ENCODE results near the gene GFI1B. TPM values are rescaled to one million over a fixed set of nuclear protein-coding genes. Genes with fewer than 3 reads are reported as not detected.

Gene GFI1B
- total RNA-seq, 1 donor from 2014 or later: not detected

- TF ChIP-seq CTCF (IDR thresholded peaks at IDR 0.05): no peak
- TF ChIP-seq EZH2 (IDR thresholded peaks at IDR 0.05): no peak
- no peak for TF ChIP-seq EZH2phosphoT487 (IDR thresholded peaks at IDR 0.05)
- Histone ChIP-seq H3K79me2 (ENCODE audit: low read depth) (peaks cover 16% of the 10 kb centered on the region), H4K20me1 (ENCODE audit: low read depth) (peaks cover 8% of the 10 kb centered on the region), H3K4me2 (no peak overlapping the region), H3K9ac (no peak overlapping the region), H3K36me3 (no peaks in the 10 kb centered on the region), H3K27ac (no peak overlapping the region), H3K27me3 (no peaks in the 10 kb centered on the region), H2AFZ (replicated peaks) (no peak overlapping the region), H3K9me3 (ENCODE audit: low read depth) (no peaks in the 10 kb centered on the region), H3K4me1 (peaks cover 9% of the 10 kb centered on the region), H3K4me3 (no peak overlapping the region), H3F3A (ENCODE audit: low read depth) (peaks cover 4% of the 10 kb centered on the region)
- no peak overlapping the region for H3K4me3 Mint-ChIP-seq
- H3K36me3 Mint-ChIP-seq: no peaks in the 10 kb centered on the region
- no peak for DNase-seq (ENCODE audit: low spot score)
- no peaks in the 10 kb centered on the region for H3K9me3 Mint-ChIP-seq
- H3K4me1 Mint-ChIP-seq: peaks cover 27% of the 10 kb centered on the region
- peaks cover 10% of the 10 kb centered on the region for H3K27me3 Mint-ChIP-seq (ENCODE audit: insufficient read depth, low read depth)
- H3K27ac Mint-ChIP-seq: no peak overlapping the region
These were observed 30.7 kb upstream of the GFI1B start for GRCh38 chr9:132947756-132948155.

DNA sequence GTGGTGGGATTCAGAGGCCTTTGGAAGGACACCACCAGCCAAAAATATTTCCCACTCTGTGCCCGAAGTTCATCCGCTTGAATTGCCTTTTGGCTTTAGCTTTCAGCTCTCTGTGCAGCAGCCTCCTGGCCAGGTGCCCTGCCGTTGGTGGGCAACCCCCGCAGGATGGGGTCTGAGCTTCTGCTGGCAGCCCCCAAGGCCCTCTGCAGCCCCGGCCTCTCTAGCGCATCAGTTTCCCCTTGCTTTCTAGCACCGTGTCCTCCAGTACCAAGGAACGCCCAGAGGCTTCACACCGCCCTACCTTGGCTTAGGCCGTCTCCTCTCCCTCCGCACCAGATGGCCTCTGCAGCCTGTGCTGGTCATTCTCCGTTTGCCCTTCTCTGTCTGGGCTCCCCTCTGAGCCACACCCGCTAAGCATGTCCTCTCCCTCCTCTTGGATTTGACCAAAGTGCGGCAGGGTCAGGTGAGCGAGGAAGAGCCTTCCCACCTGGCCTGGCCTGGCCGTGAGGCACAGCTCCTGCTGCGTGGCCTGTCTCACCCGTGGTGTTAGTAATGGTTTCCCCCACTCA is 29.9 kb upstream of the GFI1B start:
- Mint-ChIP-seq H3K27me3 (ENCODE audit: insufficient read depth, low read depth) (peaks cover 10% of the 10 kb centered on the region), H3K4me3 (peak overlapping the region; percentile 37), H3K27ac (no peak overlapping the region), H3K9me3 (no peaks in the 10 kb centered on the region), H3K36me3 (no peaks in the 10 kb centered on the region), H3K4me1 (peaks cover 19% of the 10 kb centered on the region)
- DNase-seq (ENCODE audit: low spot score): no peak
- no peaks in the 10 kb centered on the region for H3K27me3 ChIP-seq
- H3F3A ChIP-seq (ENCODE audit: low read depth): peaks cover 4% of the 10 kb centered on the region
- no peak overlapping the region for H3K9ac ChIP-seq
- H3K27ac ChIP-seq: no peak overlapping the region
- H3K4me2 ChIP-seq: no peak overlapping the region
- H3K9me3 ChIP-seq (ENCODE audit: low read depth): no peaks in the 10 kb centered on the region
- H3K4me1 ChIP-seq: peaks cover 1% of the 10 kb centered on the region
- H3K36me3 ChIP-seq: no peaks in the 10 kb centered on the region
- H3K4me3 ChIP-seq: no peak overlapping the region
- H3K79me2 ChIP-seq (ENCODE audit: low read depth): peaks cover 8% of the 10 kb centered on the region
- TF ChIP-seq EZH2 (IDR thresholded peaks at IDR 0.05) (no peak), CTCF (IDR thresholded peaks at IDR 0.05) (no peak), EZH2phosphoT487 (IDR thresholded peaks at IDR 0.05) (no peak)
- H2AFZ ChIP-seq (replicated peaks): no peak overlapping the region
- peaks cover 1% of the 10 kb centered on the region for H4K20me1 ChIP-seq (ENCODE audit: low read depth)

- H3K4me3 Mint-ChIP-seq: no peak overlapping the region
- no peaks in the 10 kb centered on the region for H3K9me3 ChIP-seq (ENCODE audit: low read depth)
- TF ChIP-seq CTCF (IDR thresholded peaks at IDR 0.05) (no peak), EZH2phosphoT487 (IDR thresholded peaks at IDR 0.05) (no peak), EZH2 (IDR thresholded peaks at IDR 0.05) (no peak)
- no peaks in the 10 kb centered on the region for H3K27me3 ChIP-seq
- H3K79me2 ChIP-seq (ENCODE audit: low read depth): no peaks in the 10 kb centered on the region
- H3K27ac ChIP-seq: no peak overlapping the region
- no peaks in the 10 kb centered on the region for H3K36me3 ChIP-seq
- no peaks in the 10 kb centered on the region for H3K9me3 Mint-ChIP-seq
- H3F3A ChIP-seq (ENCODE audit: low read depth): peaks cover 4% of the 10 kb centered on the region
- H3K4me1 Mint-ChIP-seq: peaks cover 13% of the 10 kb centered on the region
- H3K4me3 ChIP-seq: no peak overlapping the region
- H2AFZ ChIP-seq (replicated peaks): no peak overlapping the region
- H3K4me2 ChIP-seq: no peak overlapping the region
- H3K9ac ChIP-seq: no peak overlapping the region
- H3K27ac Mint-ChIP-seq: no peak overlapping the region
- no peaks in the 10 kb centered on the region for H3K36me3 Mint-ChIP-seq
- no peaks in the 10 kb centered on the region for H3K4me1 ChIP-seq
- no peak for DNase-seq (ENCODE audit: low spot score)
- H4K20me1 ChIP-seq (ENCODE audit: low read depth): no peaks in the 10 kb centered on the region
- peaks cover 10% of the 10 kb centered on the region for H3K27me3 Mint-ChIP-seq (ENCODE audit: insufficient read depth, low read depth)
These were observed 28.8 kb upstream of the GFI1B start for GRCh38 chr9:132949709-132950108.

Data from neural progenitor cell (in vitro differentiated cells).